Esophagus squamous epithelium (tissue), 4 donors: ENCODE measurements around the gene GALNT13.

Source experiments
- POLR2A ChIP-seq, 4 donors: fragments of 450-650 bp; IDR thresholded peaks; one replicate each; pipeline ENCODE4 v1.6.1; 2017; ENCODE audit warnings: antibody characterized with exemption in 4 of 4, mild to moderate bottlenecking in 4 of 4, moderate library complexity in 3 of 4
- TF ChIP-seq, protein P1 (sequence below), 6 experiments: fragments of 450-650 bp in 4 of 6; fragments of 200-600 bp in 2 of 6; sonication (generic) in 2 of 6; IDR thresholded peaks; one replicate each; pipeline ENCODE4 v1.5.1; 2016 to 2019; ENCODE audit warnings: antibody characterized with exemption in 6 of 6, mild to moderate bottlenecking in 4 of 6, moderate library complexity in 4 of 6

DNA sequence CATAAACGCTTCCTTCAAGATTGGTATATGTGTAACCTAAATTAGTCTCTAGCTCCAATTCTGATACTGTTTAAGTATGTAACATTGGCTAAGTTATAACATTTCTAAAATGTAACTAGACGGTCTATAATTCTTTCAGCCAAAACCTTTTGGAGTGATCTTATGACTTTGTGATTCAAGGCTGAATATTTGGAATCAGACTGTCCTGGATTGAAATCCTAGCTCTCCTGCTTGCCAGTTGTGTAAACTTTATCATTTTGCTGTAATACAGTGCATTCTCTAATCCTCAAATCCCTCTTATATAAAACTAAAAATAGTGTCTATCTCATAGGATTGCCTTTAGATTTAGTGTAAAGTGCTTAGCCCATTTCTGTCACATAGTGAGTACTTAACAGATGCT, 489.6 kb downstream of the GALNT13 start:
- no peak for TF ChIP-seq POLR2A (IDR thresholded peaks at IDR 0.05)
- TF ChIP-seq, protein P1, sequence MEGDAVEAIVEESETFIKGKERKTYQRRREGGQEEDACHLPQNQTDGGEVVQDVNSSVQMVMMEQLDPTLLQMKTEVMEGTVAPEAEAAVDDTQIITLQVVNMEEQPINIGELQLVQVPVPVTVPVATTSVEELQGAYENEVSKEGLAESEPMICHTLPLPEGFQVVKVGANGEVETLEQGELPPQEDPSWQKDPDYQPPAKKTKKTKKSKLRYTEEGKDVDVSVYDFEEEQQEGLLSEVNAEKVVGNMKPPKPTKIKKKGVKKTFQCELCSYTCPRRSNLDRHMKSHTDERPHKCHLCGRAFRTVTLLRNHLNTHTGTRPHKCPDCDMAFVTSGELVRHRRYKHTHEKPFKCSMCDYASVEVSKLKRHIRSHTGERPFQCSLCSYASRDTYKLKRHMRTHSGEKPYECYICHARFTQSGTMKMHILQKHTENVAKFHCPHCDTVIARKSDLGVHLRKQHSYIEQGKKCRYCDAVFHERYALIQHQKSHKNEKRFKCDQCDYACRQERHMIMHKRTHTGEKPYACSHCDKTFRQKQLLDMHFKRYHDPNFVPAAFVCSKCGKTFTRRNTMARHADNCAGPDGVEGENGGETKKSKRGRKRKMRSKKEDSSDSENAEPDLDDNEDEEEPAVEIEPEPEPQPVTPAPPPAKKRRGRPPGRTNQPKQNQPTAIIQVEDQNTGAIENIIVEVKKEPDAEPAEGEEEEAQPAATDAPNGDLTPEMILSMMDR (IDR thresholded peaks at IDR 0.05) = no peak
